H9 (cell line): Measurements from ENCODE around the gene PDLIM7. TPM values are rescaled to one million over a fixed set of nuclear protein-coding genes. Genes with fewer than 3 reads are reported as not detected.

Source experiments
- DNase-seq: peaks from one replicate; pipeline ENCODE4 v3.0.0-alpha.2; 2017
- H2AFZ ChIP-seq: one replicate; pipeline ENCODE4 v1.6.1; 2013; ENCODE audit warnings: mild to moderate bottlenecking, low read length, control low read depth, moderate library complexity
- H2AK5ac ChIP-seq: 2 replicates; pipeline ENCODE4 v1.6.1; 2013; ENCODE audit warnings: low read length, control low read depth, mixed read lengths; ENCODE audit not compliant: insufficient read length
- H2BK120ac ChIP-seq: one replicate; pipeline ENCODE4 v1.6.1; 2013; ENCODE audit warnings: low read depth, mild to moderate bottlenecking, low read length, control low read depth, inconsistent platforms; ENCODE audit not compliant: poor library complexity, severe bottlenecking
- H2BK12ac ChIP-seq: 2 replicates; pipeline ENCODE4 v1.6.1; 2013; ENCODE audit warnings: low read length, control low read depth, mixed read lengths, low read depth; ENCODE audit not compliant: insufficient read length
- H2BK15ac ChIP-seq: 2 replicates; pipeline ENCODE4 v1.6.1; 2013; ENCODE audit warnings: low read depth, low read length, control low read depth
- H2BK20ac ChIP-seq: one replicate; pipeline ENCODE4 v1.6.1; 2013; ENCODE audit warnings: low read depth, mild to moderate bottlenecking, low read length, control low read depth, inconsistent platforms; ENCODE audit not compliant: poor library complexity, severe bottlenecking
- H2BK5ac ChIP-seq: 2 replicates; pipeline ENCODE4 v1.6.1; 2013; ENCODE audit warnings: low read length, control low read depth, mixed read lengths; ENCODE audit not compliant: insufficient read length
- H3K14ac ChIP-seq: 2 replicates; pipeline ENCODE4 v1.6.1; 2013; ENCODE audit warnings: low read length, control low read depth; ENCODE audit not compliant: insufficient read depth
- H3K18ac ChIP-seq: 2 replicates; pipeline ENCODE4 v1.6.1; 2013; ENCODE audit warnings: low read depth, mild to moderate bottlenecking, mixed read lengths, low read length, control low read depth; ENCODE audit not compliant: insufficient read length
- H3K23ac ChIP-seq: 2 replicates; pipeline ENCODE4 v1.6.1; 2013; ENCODE audit warnings: low read length, control low read depth, mixed read lengths, low read depth; ENCODE audit not compliant: insufficient read length
- H3K23me2 ChIP-seq: 2 replicates; pipeline ENCODE4 v1.6.1; 2013; ENCODE audit warnings: low read depth, mild to moderate bottlenecking, mixed read lengths, low read length, control low read depth; ENCODE audit not compliant: insufficient read length, poor library complexity, severe bottlenecking
- H3K27ac ChIP-seq: 2 replicates; pipeline ENCODE4 v1.5.1; 2013; ENCODE audit warnings: low read length, control low read depth, mixed read lengths, low read depth; ENCODE audit not compliant: insufficient read length
- H3K27me3 ChIP-seq: 2 replicates; pipeline ENCODE4 v1.6.1; 2013; ENCODE audit warnings: low read length, control low read depth, inconsistent platforms; ENCODE audit not compliant: insufficient read depth
- H3K4ac ChIP-seq: 2 replicates; pipeline ENCODE4 v1.6.1; 2013; ENCODE audit warnings: low read depth, mild to moderate bottlenecking, control low read depth, inconsistent platforms, low read length, moderate library complexity
- H3K4me1 ChIP-seq: 2 replicates; pipeline ENCODE4 v1.6.1; 2013; ENCODE audit warnings: low read length, control low read depth, inconsistent platforms; ENCODE audit not compliant: insufficient read depth
- H3K4me2 ChIP-seq: 2 replicates; pipeline ENCODE4 v1.6.1; 2013; ENCODE audit warnings: low read length, control low read depth, mixed read lengths; ENCODE audit not compliant: insufficient read length, insufficient read depth
- H3K56ac ChIP-seq: 2 replicates; pipeline ENCODE4 v1.6.1; 2013; ENCODE audit warnings: low read depth, mild to moderate bottlenecking, mixed read lengths, low read length, control low read depth; ENCODE audit not compliant: insufficient read length
- H3K79me1 ChIP-seq: 2 replicates; pipeline ENCODE4 v1.6.1; 2013; ENCODE audit warnings: low read depth, mild to moderate bottlenecking, moderate library complexity, low read length, control low read depth, inconsistent platforms; ENCODE audit not compliant: insufficient read depth, poor library complexity, severe bottlenecking
- H3K79me2 ChIP-seq: 2 replicates; pipeline ENCODE4 v1.6.1; 2013; ENCODE audit warnings: low read length, control low read depth, inconsistent platforms; ENCODE audit not compliant: insufficient read depth
- H3K9ac ChIP-seq: 2 replicates; pipeline ENCODE4 v1.6.1; 2013; ENCODE audit warnings: low read length, control low read depth, mixed read lengths; ENCODE audit not compliant: insufficient read length; ENCODE audit errors: extremely low read depth
- H3K9me3 ChIP-seq: one replicate; pipeline ENCODE4 v1.6.1; 2013; ENCODE audit warnings: low read depth, low read length, inconsistent platforms; ENCODE audit not compliant: control insufficient read depth
- H3T11ph ChIP-seq: one replicate; pipeline ENCODE4 v1.6.1; 2013; ENCODE audit warnings: mild to moderate bottlenecking, low read length, control low read depth, inconsistent platforms
- H4K20me1 ChIP-seq: one replicate; pipeline ENCODE4 v1.6.1; 2013; ENCODE audit not compliant: control insufficient read depth, insufficient read length, insufficient read depth
- H4K5ac ChIP-seq: 2 replicates; pipeline ENCODE4 v1.6.1; 2013; ENCODE audit warnings: low read depth, mild to moderate bottlenecking, mixed read lengths, low read length, control low read depth; ENCODE audit not compliant: insufficient read length
- H4K8ac ChIP-seq: replicated peaks from 2 replicates; pipeline ENCODE4 v1.6.1; 2013; ENCODE audit warnings: low read length, control low read depth, mixed read lengths, low read depth; ENCODE audit not compliant: insufficient read length
- H4K91ac ChIP-seq: 2 replicates; pipeline ENCODE4 v1.6.1; 2013; ENCODE audit warnings: low read depth, mild to moderate bottlenecking, moderate library complexity, mixed read lengths, low read length, control low read depth; ENCODE audit not compliant: insufficient read length
- H3K27ac Mint-ChIP-seq, 3 experiments: 2 replicates in 2 of 3; 3 replicates in 1 of 3; pipeline ENCODE4 v1.8.0; 2020 to 2021; ENCODE audit warnings: mixed read lengths in 3 of 3, mild to moderate bottlenecking in 1 of 3, moderate library complexity in 1 of 3
- H3K27me3 Mint-ChIP-seq: 2 replicates; pipeline ENCODE4 v1.8.0; 2021; ENCODE audit warnings: low read depth, mild to moderate bottlenecking, moderate library complexity, mixed read lengths
- H3K36me3 Mint-ChIP-seq, 3 experiments: 2 replicates in 2 of 3; 3 replicates in 1 of 3; pipeline ENCODE4 v1.8.0; 2020 to 2021; ENCODE audit warnings: low read depth in 3 of 3, mixed read lengths in 3 of 3; ENCODE audit not compliant: insufficient read depth in 1 of 3
- H3K4me1 Mint-ChIP-seq, 2 experiments: 2 replicates each; pipeline ENCODE4 v1.8.0; 2020; ENCODE audit warnings: mixed read lengths in 2 of 2
- H3K4me3 Mint-ChIP-seq, 2 experiments: 2 replicates in 1 of 2; 3 replicates in 1 of 2; pipeline ENCODE4 v1.8.0; 2020 to 2021; ENCODE audit warnings: mild to moderate bottlenecking in 2 of 2, mixed read lengths in 2 of 2, moderate library complexity in 1 of 2
- H3K9me3 Mint-ChIP-seq, 2 experiments: 2 replicates in 1 of 2; 3 replicates in 1 of 2; pipeline ENCODE4 v1.8.0; 2020; ENCODE audit warnings: mild to moderate bottlenecking in 2 of 2, mixed read lengths in 2 of 2, moderate library complexity in 1 of 2
- CTCF ChIP-seq: fragments of 200-600 bp; sonication (generic); conservative IDR thresholded peaks from 3 replicates; pipeline ENCODE4 v1.8.0; 2021; ENCODE audit warnings: antibody characterized with exemption, mild to moderate bottlenecking
- WGBS: extraction: QIAGEN DNeasy Blood & Tissue Kit; methylation state at CpG from one replicate; pipeline ENCODE4 v1.1.7; 2013; ENCODE audit warnings: missing lambda C conversion rate, low lambda C conversion rate, mixed read lengths; ENCODE audit not compliant: insufficient read length; ENCODE audit errors: extremely low coverage; 5-methylcytosine and 5-hydroxymethylcytosine counted together
- total RNA-seq: library from RNA; stranded (reverse); gene quantifications from 2 replicates; pipeline ENCODE4 v1.2.1, GENCODE V29; 2021

Gene PDLIM7
- total RNA-seq, 1 experiment from 2014 or later = 137 TPM

- H2BK15ac ChIP-seq = no peak overlapping the region
- no peak overlapping the region for H2BK5ac ChIP-seq
- H3K27ac Mint-ChIP-seq = peak overlapping the region; percentile 46 to 93 (median 83); a peak in 6 of 7 replicates
- peaks cover 27 to 35% of the 10 kb centered on the region in 2 experiments for H3K4me1 Mint-ChIP-seq
- no peaks in the 10 kb centered on the region for H3K79me2 ChIP-seq
- no peak overlapping the region for H3K27ac ChIP-seq
- no peak overlapping the region for H2BK20ac ChIP-seq
- H2BK12ac ChIP-seq = no peak overlapping the region
- H3K27me3 Mint-ChIP-seq = no peaks in the 10 kb centered on the region; the same call in 1 of the 2 replicates
- peaks cover 10 to 30% (median 23%) of the 10 kb centered on the region in 3 experiments for H3K36me3 Mint-ChIP-seq
- no peaks in the 10 kb centered on the region for H3K23me2 ChIP-seq
- H3K23ac ChIP-seq = no peak overlapping the region
- DNase-seq = no peak
- no peak overlapping the region for H3T11ph ChIP-seq
- no peak overlapping the region for H2BK120ac ChIP-seq
- H3K56ac ChIP-seq = no peak overlapping the region
- H3K18ac ChIP-seq = no peak overlapping the region
- H4K8ac ChIP-seq = no peak overlapping the region
- H2AFZ ChIP-seq = no peak overlapping the region
- H3K4me2 ChIP-seq = no peak overlapping the region
- no peak overlapping the region for H2AK5ac ChIP-seq
- no peaks in the 10 kb centered on the region for H3K79me1 ChIP-seq
- no peak overlapping the region for H3K4ac ChIP-seq
- H4K5ac ChIP-seq = no peak overlapping the region
- no peaks in the 10 kb centered on the region for H3K9me3 ChIP-seq
- peaks cover 10% of the 10 kb centered on the region; the same call in 1 of the 2 replicates for H3K4me1 ChIP-seq
- H4K91ac ChIP-seq = no peak overlapping the region
- no peaks in the 10 kb centered on the region for H3K27me3 ChIP-seq
- H3K9me3 Mint-ChIP-seq = no peaks in the 10 kb centered on the region
- no peak overlapping the region for H3K14ac ChIP-seq
- no CpG with 5 or more reads among the region's 13 CpGs for WGBS
- no peak overlapping the region for H3K9ac ChIP-seq
- H3K4me3 Mint-ChIP-seq = peak overlapping the region in 1 of 2 experiments; percentile 29; a peak in 1 of 5 replicates
- no peak for TF ChIP-seq CTCF
- no peaks in the 10 kb centered on the region for H4K20me1 ChIP-seq
These were observed 19.5 kb downstream of the PDLIM7 start for GRCh38 chr5:177477701-177478477.
